RPMI8226 (cell line): Measurements from ENCODE around the gene PIK3IP1.
"Not testable (repeated sequence)": the region's sequence is repeated elsewhere in the genome, so short reads cannot be mapped to it uniquely, and the experiment has no call there.

ENCODE experiments used
- DNase-seq: peaks from one replicate; pipeline ENCODE4 v3.0.0-alpha.2; 2015

The PIK3IP1 gene, protein sequence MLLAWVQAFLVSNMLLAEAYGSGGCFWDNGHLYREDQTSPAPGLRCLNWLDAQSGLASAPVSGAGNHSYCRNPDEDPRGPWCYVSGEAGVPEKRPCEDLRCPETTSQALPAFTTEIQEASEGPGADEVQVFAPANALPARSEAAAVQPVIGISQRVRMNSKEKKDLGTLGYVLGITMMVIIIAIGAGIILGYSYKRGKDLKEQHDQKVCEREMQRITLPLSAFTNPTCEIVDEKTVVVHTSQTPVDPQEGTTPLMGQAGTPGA

GRCh38 chr22:31292236-31292989, at the start of gene PIK3IP1:
Gene PIK3IP1 (minus strand): TSS chr22:31292488. CDS start chr22:31292344, 144 bp downstream.
- peak; percentile 92 for DNase-seq

DNA sequence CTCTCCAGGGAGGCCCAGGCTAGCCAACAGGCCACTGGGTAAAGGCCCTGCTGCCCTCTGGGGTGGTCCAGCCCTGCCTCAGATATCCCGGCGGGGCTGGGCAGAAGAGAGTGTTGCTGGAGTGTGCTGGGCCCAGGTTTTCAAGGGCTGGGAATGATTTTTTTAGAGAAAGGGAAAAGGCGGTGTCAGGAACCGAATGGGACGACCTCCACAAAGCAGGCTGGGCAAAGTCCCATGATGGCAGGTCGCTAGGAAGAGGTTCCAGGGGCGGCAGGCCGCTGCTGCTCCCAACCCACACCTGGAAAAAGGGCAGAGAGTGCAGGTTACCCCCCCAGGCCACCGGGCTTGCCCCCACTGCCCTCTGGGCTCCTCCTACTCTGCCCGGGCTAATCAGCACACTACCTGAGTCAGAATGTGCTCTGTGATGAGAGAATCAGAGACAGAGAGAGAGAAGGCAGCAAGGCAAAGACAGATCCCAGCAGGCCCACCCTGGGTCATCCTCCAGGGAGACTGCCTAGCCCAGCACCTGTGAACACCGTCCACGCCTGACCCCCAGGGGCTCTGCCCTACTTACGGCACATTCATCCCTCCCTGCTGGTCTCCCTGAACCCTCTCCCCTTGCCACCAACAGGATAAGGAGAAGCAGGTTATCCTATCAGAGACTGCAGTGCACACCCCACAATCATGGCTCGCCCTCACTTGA, 49.2 kb upstream of the PIK3IP1 start:
- no peak for DNase-seq

- no peak for DNase-seq
Observed at GRCh38 chr22:31340765-31341247, 48.5 kb upstream of the PIK3IP1 start.

DNA sequence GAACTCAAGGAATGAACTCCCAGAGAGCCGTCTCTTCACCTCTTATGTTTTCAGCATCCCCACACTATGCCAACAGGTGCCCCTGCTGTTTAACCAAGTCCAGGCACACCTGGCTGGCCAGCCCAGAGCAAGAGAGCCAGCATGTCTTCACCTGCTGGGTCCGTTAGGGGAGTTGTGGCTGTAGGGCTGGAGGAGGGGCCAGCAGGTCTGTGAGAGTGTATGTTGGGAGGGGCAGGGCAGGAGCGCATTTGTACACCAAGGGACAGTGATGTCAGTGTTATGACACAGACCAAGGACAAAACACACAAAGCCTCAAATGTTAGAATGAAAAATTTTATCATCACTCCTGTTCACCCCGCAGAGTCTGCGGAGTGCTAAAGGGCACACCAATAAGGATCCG, 48.1 kb upstream of the PIK3IP1 start:
- no peak for DNase-seq

DNA sequence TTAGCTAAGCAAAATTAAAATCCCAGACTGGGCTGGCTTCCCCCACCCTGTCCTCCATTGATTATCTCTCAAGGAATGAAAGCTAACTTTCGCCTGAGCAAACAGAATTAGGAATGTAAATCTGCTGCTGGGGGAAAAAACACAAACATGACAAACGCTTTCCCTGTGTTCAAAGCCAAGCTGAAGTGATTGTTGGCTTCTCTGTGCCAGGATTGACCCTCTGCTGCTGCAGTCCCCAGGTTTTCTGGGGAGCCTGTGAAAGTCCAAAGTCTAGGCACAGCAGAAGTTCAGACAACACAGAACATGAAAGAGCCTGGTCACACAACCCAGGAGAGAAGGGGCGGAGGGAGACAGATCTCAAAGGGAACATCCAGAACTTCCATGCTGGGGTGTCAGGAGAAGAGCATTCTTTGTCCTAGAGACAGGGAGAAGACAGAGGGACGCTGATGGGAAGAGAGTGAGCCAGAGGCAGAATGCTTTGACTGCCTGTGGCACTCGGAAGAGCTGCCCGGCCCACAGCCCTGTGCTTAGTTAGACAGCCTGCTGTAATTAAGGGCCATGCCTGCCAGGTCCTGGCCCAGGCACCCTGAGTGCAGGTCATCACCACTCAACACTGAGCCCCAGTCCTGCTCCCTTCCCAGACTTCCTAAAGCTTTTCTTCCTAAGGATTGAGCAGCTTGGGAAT, 47.0 kb upstream of the PIK3IP1 start:
- DNase-seq: no peak

DNA sequence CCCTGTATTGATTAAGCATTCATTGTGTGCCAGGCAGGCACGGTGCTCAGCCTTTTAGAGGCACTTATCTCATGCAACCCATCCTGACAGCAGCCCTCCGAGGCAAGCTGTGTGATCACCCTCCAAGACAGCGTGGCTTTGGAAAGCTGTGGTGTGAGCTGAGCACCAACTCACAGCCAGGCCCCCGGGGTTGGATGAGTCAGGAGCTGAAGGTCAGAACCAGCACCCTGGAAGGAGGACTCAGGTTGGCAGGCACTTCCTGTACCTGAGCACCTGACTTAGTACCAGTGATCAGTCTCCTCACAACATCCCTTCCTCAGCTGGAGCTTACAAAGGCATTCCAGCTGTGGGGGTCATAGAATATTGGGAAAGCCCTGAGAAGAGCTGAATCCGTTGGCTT, 44.9 kb upstream of the PIK3IP1 start:
- DNase-seq: no peak

DNA sequence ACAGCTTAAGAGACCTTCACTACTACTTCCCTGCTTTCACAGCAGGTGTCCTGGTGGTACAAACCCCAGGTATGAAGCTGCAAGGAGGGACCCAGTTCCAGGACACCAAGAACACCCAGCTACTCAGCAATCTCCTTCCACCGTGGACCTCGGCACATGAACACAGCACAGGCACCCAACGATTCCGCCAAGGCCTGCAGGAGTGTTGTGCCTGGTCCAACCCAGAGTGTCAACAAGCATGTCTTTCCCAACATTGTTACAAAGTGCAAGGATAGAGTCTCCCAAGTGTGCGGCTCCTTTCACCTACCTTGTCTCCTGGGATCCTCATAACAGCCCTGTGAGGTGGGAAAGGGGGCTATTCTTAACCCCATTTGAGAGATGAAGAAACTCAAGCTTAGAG, 42.0 kb upstream of the PIK3IP1 start:
- DNase-seq: no peak

GRCh38 chr22:31333641-31334040, 41.4 kb upstream of the PIK3IP1 start:
- DNase-seq: no peak

- no peak for DNase-seq
Observed at GRCh38 chr22:31332886-31333285, 40.6 kb upstream of the PIK3IP1 start.

GRCh38 chr22:31332010-31332409, 39.7 kb upstream of the PIK3IP1 start:
- DNase-seq: no peak

GRCh38 chr22:31329453-31330215, 37.3 kb upstream of the PIK3IP1 start:
- no peak for DNase-seq

DNA sequence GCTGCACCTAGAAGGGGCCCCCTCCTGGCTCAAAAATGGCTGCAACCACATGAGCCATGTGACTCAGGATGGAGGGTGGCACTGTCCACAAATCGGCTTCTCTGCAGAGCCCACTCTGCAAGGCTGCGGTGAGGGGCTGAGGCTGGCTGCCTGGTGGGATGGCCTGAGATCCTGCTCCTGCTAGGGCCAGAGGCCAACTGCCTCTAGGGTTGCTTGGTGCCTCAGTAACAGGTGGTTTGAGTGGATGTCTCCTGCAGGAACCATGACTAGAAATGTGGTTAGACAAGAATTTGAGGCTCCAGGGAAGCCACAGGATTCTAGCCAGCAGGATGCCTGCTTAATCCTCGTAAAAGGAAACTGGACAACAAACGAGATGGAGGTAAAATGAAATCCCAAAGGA, 36.7 kb upstream of the PIK3IP1 start:
- no peak for DNase-seq

GRCh38 chr22:31328544-31328960, 36.3 kb upstream of the PIK3IP1 start:
- no peak for DNase-seq

DNA sequence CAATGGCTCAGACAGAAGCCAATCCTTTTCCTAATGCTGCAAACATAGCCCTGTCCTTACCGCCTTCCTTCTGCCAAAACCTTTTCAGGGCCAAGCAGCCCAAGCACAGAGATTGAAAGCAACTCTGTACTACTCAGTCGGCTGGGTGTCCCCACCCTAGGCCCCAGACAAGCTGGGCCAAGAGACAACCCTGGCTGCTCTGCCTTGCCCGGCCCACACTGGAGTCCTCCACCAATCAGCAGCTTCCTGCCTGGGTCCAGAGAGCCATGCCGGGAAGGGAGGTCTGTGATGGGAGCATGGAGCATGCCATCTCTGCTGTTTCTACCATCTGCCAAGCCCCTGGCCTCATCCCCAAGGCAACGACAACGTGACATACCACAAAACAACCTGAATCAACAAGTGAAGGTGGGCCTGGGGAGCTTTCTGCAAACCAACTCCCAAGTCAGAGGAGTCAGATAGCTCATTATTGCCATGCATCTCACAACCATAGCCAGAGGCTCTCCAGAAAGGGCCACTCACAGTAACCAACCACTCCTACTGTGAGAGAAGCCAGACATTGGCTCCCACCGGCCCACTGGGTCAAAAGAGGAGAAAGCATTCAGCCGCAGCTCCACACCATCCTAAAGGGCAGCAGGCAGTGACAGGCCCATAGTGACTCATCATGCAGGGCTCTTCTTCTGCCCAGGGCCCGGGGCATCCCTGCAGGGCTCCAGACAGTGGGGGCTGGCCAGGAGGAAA, 35.7 kb upstream of the PIK3IP1 start:
- no peak for DNase-seq

DNA sequence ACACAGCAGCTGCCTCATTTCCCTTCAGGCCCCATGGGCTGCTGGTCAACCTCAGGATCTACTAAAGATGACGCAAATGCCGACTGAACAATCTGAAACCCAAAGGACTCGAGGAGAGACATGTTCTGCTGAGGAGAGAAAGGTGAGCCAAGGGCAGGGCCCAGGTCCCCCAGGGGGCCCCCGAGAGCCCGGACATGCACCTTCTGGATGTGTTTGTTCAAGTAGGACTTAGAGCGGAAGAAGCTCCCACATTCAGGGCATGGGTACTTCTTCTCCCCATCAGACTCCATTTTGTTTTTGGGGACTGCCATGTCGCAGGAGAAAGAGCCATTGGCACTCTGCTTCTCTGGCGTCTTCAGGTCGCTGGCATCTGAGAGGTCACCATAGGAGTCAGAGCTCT, 34.6 kb upstream of the PIK3IP1 start:
- no peak for DNase-seq

DNA sequence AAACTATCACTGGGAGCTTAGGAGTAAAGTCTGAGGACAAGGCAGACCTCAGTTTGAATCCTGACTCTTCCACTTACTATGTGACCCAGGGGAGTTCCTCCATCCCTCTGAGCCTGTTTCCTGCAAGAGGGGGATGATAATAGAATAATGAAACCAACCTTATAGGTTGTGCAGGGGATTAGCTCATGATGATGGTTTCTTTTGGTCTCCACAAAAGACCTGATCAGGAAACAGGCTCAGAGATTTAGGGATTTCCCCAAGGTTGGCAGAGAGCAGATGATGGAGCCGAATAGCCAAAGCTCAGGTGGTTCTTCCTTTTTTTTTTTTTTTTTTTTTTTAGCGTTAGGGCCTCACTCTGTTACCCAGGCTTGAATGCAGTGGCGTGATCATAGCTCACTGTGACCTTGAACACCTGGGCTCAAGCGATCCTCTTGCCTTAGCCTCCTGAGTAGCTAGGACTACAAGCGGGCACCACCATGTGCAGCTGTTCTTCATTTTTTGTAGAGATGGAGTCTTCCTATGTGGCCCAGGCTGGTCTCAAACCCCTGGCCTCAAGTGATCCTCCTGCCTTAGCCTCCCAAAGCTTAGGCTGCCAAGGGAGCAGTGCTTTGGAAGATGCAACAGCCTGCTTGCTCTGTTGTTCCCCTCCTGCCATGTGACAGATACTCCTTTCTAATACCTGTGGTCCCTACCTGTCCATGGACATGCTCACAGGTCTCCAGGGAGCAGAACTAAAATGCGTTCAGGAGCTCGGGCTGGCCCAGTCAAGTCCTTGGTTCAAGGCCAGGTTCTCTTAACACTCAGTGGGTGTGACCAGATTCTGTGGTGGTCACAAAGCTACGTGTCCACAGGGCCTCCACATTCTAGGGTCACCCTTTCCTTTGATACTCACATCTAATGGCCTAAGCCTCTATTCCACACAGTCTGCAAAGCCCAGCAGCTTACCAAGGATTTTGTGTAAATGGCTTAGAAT, 31.6 kb upstream of the PIK3IP1 start:
- DNase-seq: no peak

DNA sequence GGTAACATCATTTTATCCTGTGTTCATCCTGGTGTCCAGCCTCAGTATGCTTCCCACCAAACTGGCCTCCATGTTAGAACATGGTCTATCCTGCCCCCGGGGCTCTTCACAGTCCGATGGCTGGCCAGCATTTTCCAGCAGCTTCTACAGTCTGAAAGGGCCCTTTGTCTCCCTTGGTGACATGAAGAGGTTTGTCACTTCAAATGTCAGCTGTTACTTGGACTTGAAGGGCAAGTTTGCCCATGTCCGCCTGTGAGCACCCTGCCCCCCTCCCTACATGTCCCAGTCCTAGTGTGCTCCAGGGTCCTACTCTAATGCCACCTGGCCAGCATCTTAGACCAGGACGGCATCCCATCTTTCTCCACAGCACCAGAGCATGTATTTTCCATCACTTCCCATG, 29.1 kb upstream of the PIK3IP1 start:
- DNase-seq: no peak

DNA sequence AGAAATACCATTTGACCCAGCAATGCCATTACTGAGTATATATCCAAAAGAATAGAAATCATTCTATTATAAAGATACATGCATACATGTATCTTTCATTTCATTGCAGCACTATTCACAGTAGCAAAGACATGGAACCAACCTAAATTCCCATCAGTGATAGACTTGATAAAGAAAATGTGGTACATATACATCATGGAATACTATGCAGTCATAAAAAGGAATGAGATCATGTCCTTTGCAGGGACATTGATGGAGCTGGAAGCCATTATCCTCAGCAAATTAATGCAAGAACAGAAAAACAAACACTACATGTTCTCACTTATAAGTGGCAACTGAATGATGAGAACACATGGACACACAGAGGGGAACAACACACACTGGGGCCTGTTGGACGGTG, 21.9 kb upstream of the PIK3IP1 start:
- DNase-seq: not testable (repeated sequence)

GRCh38 chr22:31313366-31314147, 21.3 kb upstream of the PIK3IP1 start:
- DNase-seq: peak; percentile 57

GRCh38 chr22:31308181-31308580, 15.9 kb upstream of the PIK3IP1 start:
- DNase-seq: no peak
